ENCODE results near the gene PKMYT1. TPM values are rescaled to one million over a fixed set of nuclear protein-coding genes. Genes with fewer than 3 reads are reported as not detected.

PKMYT1 gene
- total and polyA plus RNA-seq, 4 experiments from 2014 or later = 0.79 TPM; not detected in 3

GRCh38 chr16:2954656-2955381 is 25.4 kb downstream of the PKMYT1 start:
- H3K9me3 Mint-ChIP-seq = peaks cover 0 to 2% (median 0%) of the 10 kb centered on the region in 8 donors
- H3K4me3 Mint-ChIP-seq = no peak overlapping the region
- POLR2A ChIA-PET (ENCODE audit: partially characterized antibody) = no interaction called here
- intact Hi-C loops (cut with micrococcal nuclease) = no loop called here
- H3K36me3 ChIP-seq (ENCODE audit: insufficient read depth, low read length) = no peaks in the 10 kb centered on the region
- no peak overlapping the region for H3K4me3 ChIP-seq (ENCODE audit: low read length in 2 of 2)
- H3K36me3 Mint-ChIP-seq = no peaks in the 10 kb centered on the region
- H3K27ac ChIP-seq (ENCODE audit: low read depth, low read length) = no peak overlapping the region
- no peaks in the 10 kb centered on the region for H3K27me3 ChIP-seq (ENCODE audit: insufficient read depth, low read length)
- H3K9me3 ChIP-seq (ENCODE audit: control insufficient read depth in 1 of 2, low read length in 2 of 2) = no peaks in the 10 kb centered on the region
- DNase-seq = peak in 1 of 5 donors; percentile 5
- H3K4me1 Mint-ChIP-seq = peaks cover 0 to 2% (median 0%) of the 10 kb centered on the region in 4 donors
- H3K27me3 Mint-ChIP-seq = peaks cover 4 to 11% of the 10 kb centered on the region in 2 donors
- no peaks in the 10 kb centered on the region for H3K4me1 ChIP-seq (ENCODE audit: insufficient read depth, low read length)
- CTCF ChIA-PET (ENCODE audit: partially characterized antibody) = no interaction called here
- H3K27ac Mint-ChIP-seq = no peak overlapping the region

GRCh38 chr16:2953706-2954627 is 26.3 kb downstream of the PKMYT1 start:
- no peak overlapping the region for H3K27ac Mint-ChIP-seq
- ChIA-PET CTCF (ENCODE audit: partially characterized antibody) (interaction anchor here (1.6 kb wide), 1 partner anchor 9 kb away, joined by 6 read pairs; no protein-coding TSS in a partner anchor), POLR2A (ENCODE audit: partially characterized antibody) (no interaction called here)
- no peak overlapping the region for H3K4me3 Mint-ChIP-seq
- Histone ChIP-seq H3K27me3 (ENCODE audit: insufficient read depth, low read length) (no peaks in the 10 kb centered on the region), H3K27ac (ENCODE audit: low read depth, low read length) (no peak overlapping the region), H3K4me3 (ENCODE audit: low read length in 2 of 2) (no peak overlapping the region), H3K4me1 (ENCODE audit: insufficient read depth, low read length) (no peaks in the 10 kb centered on the region), H3K9me3 (ENCODE audit: control insufficient read depth in 1 of 2, low read length in 2 of 2) (no peaks in the 10 kb centered on the region), H3K36me3 (ENCODE audit: insufficient read depth, low read length) (no peaks in the 10 kb centered on the region)
- peak in 1 of 5 donors; percentile 29 for DNase-seq
- peaks cover 0 to 3% (median 0%) of the 10 kb centered on the region in 4 donors for H3K4me1 Mint-ChIP-seq
- H3K27me3 Mint-ChIP-seq = peaks cover 4 to 9% of the 10 kb centered on the region in 2 donors
- intact Hi-C loops (cut with micrococcal nuclease) = no loop called here
- H3K9me3 Mint-ChIP-seq = peaks cover 0 to 2% (median 0%) of the 10 kb centered on the region in 8 donors
- no peaks in the 10 kb centered on the region for H3K36me3 Mint-ChIP-seq

DNA sequence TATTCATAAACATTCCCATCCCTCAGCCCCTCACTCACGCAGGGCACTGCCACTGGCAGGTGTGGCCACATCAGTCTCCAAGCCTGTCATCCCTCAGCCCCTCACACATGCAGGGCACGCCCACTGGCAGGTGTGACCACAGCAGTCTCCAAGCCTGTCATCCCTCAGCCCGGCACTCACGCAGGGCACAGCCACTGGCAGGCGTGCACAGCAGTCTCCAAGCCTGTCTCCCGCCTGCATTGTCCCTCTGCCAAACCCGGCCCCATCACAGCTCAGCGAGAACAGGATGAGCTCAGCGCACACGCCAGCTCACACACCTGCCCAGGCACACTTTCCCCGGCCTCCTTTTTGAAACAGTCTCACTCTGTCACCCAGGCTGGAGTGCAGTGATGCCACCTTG is 27.6 kb downstream of the PKMYT1 start:
- Mint-ChIP-seq H3K4me1 (peaks cover 0 to 3% (median 0%) of the 10 kb centered on the region in 4 donors), H3K4me3 (peak overlapping the region in 1 of 8 donors; percentile 8), H3K27me3 (peaks cover 4 to 9% of the 10 kb centered on the region in 2 donors), H3K27ac (no peak overlapping the region), H3K36me3 (peaks cover 2 to 3% of the 10 kb centered on the region in 2 donors), H3K9me3 (peaks cover 0 to 2% (median 0%) of the 10 kb centered on the region in 8 donors)
- Histone ChIP-seq H3K36me3 (ENCODE audit: insufficient read depth, low read length) (no peaks in the 10 kb centered on the region), H3K4me3 (ENCODE audit: low read length in 2 of 2) (no peak overlapping the region), H3K27ac (ENCODE audit: low read depth, low read length) (no peak overlapping the region), H3K4me1 (ENCODE audit: insufficient read depth, low read length) (no peaks in the 10 kb centered on the region), H3K27me3 (ENCODE audit: insufficient read depth, low read length) (no peaks in the 10 kb centered on the region), H3K9me3 (ENCODE audit: control insufficient read depth in 1 of 2, low read length in 2 of 2) (no peaks in the 10 kb centered on the region)
- ChIA-PET POLR2A (ENCODE audit: partially characterized antibody) (no interaction called here), CTCF (ENCODE audit: partially characterized antibody) (interaction anchor here (1.6 kb wide), 1 partner anchor 10 kb away, joined by 6 read pairs; no protein-coding TSS in a partner anchor)
- peak in 1 of 5 donors; percentile 27 for DNase-seq
- intact Hi-C loops (cut with micrococcal nuclease) = no loop called here

- Histone ChIP-seq H3K27me3 (ENCODE audit: insufficient read depth, low read length) (no peaks in the 10 kb centered on the region), H3K4me1 (ENCODE audit: insufficient read depth, low read length) (no peaks in the 10 kb centered on the region), H3K9me3 (ENCODE audit: control insufficient read depth in 1 of 2, low read length in 2 of 2) (no peaks in the 10 kb centered on the region), H3K36me3 (ENCODE audit: insufficient read depth, low read length) (no peaks in the 10 kb centered on the region), H3K27ac (ENCODE audit: low read depth, low read length) (no peak overlapping the region), H3K4me3 (ENCODE audit: low read length in 2 of 2) (no peak overlapping the region)
- no peak overlapping the region for H3K27ac Mint-ChIP-seq
- POLR2A ChIA-PET (ENCODE audit: partially characterized antibody) = no interaction called here
- H3K9me3 Mint-ChIP-seq = peaks cover 0 to 2% (median 0%) of the 10 kb centered on the region in 8 donors
- CTCF ChIA-PET (ENCODE audit: partially characterized antibody) = interaction anchor here (0.8 kb wide), 1 partner anchor 32 kb away, joined by 3 read pairs; no protein-coding TSS in a partner anchor
- peak in 1 of 5 donors; percentile 7 for DNase-seq
- H3K4me1 Mint-ChIP-seq = peaks cover 0 to 3% (median 0%) of the 10 kb centered on the region in 4 donors
- peaks cover 0 to 2% of the 10 kb centered on the region in 2 donors for H3K27me3 Mint-ChIP-seq
- intact Hi-C loops (cut with micrococcal nuclease) = no loop called here
- no peak overlapping the region for H3K4me3 Mint-ChIP-seq
- H3K36me3 Mint-ChIP-seq = peaks cover 8 to 11% of the 10 kb centered on the region in 2 donors
These were observed 29.5 kb downstream of the PKMYT1 start for GRCh38 chr16:2950773-2951172.

GRCh38 chr16:2950353-2950724 is 29.9 kb downstream of the PKMYT1 start:
- peak in 1 of 5 donors; percentile 3 for DNase-seq
- POLR2A ChIA-PET (ENCODE audit: partially characterized antibody) = no interaction called here
- Histone ChIP-seq H3K27ac (ENCODE audit: low read depth, low read length) (no peak overlapping the region), H3K9me3 (ENCODE audit: control insufficient read depth in 1 of 2, low read length in 2 of 2) (no peaks in the 10 kb centered on the region), H3K4me3 (ENCODE audit: low read length in 2 of 2) (no peak overlapping the region), H3K27me3 (ENCODE audit: insufficient read depth, low read length) (no peaks in the 10 kb centered on the region), H3K4me1 (ENCODE audit: insufficient read depth, low read length) (no peaks in the 10 kb centered on the region), H3K36me3 (ENCODE audit: insufficient read depth, low read length) (no peaks in the 10 kb centered on the region)
- Mint-ChIP-seq H3K36me3 (peaks cover 8 to 11% of the 10 kb centered on the region in 2 donors), H3K27ac (no peak overlapping the region), H3K27me3 (peaks cover 0 to 2% of the 10 kb centered on the region in 2 donors), H3K4me3 (no peak overlapping the region), H3K9me3 (peaks cover 0 to 2% (median 0%) of the 10 kb centered on the region in 8 donors), H3K4me1 (peaks cover 0 to 3% (median 0%) of the 10 kb centered on the region in 4 donors)
- CTCF ChIA-PET (ENCODE audit: partially characterized antibody) = interaction anchor here (0.8 kb wide), 1 partner anchor 32 kb away, joined by 3 read pairs; no protein-coding TSS in a partner anchor
- intact Hi-C loops (cut with micrococcal nuclease) = no loop called here

- Histone ChIP-seq H3K27ac (ENCODE audit: low read depth, low read length) (no peak overlapping the region), H3K27me3 (ENCODE audit: insufficient read depth, low read length) (no peaks in the 10 kb centered on the region), H3K4me3 (ENCODE audit: low read length in 2 of 2) (no peak overlapping the region), H3K36me3 (ENCODE audit: insufficient read depth, low read length) (no peaks in the 10 kb centered on the region), H3K4me1 (ENCODE audit: insufficient read depth, low read length) (no peaks in the 10 kb centered on the region), H3K9me3 (ENCODE audit: control insufficient read depth in 1 of 2, low read length in 2 of 2) (no peaks in the 10 kb centered on the region)
- DNase-seq = peak in 1 of 5 donors; percentile 9
- peaks cover 8 to 11% of the 10 kb centered on the region in 2 donors for H3K36me3 Mint-ChIP-seq
- H3K9me3 Mint-ChIP-seq = peaks cover 0 to 2% (median 0%) of the 10 kb centered on the region in 8 donors
- H3K4me3 Mint-ChIP-seq = no peak overlapping the region
- H3K27ac Mint-ChIP-seq = peak overlapping the region in 1 of 7 donors; percentile 75
- ChIA-PET POLR2A (ENCODE audit: partially characterized antibody) (no interaction called here), CTCF (ENCODE audit: partially characterized antibody) (interaction anchor here (0.8 kb wide), 1 partner anchor 33 kb away, joined by 3 read pairs; no protein-coding TSS in a partner anchor)
- H3K27me3 Mint-ChIP-seq = peaks cover 0 to 2% of the 10 kb centered on the region in 2 donors
- H3K4me1 Mint-ChIP-seq = peaks cover 0 to 3% (median 0%) of the 10 kb centered on the region in 4 donors
- intact Hi-C loops (cut with micrococcal nuclease) = no loop called here
These were observed 30.4 kb downstream of the PKMYT1 start for GRCh38 chr16:2949705-2950352.

All from CD4-positive, alpha-beta memory T cell (primary cell).